A673 (cell line): ENCODE data around the gene ACOT7. TPM values are rescaled to one million over a fixed set of nuclear protein-coding genes. Genes with fewer than 3 reads are reported as not detected.

ENCODE experiments used
- BruUV-seq: library from RNA; stranded (reverse); fragments of 400-500 nt; replicated peaks from 2 replicates; lab custom pipeline; 2021; lab: Mats Ljungman, UMichigan
- CTCF ChIA-PET: fragments of 300-600 bp; sonication (Branson Sonifier 250); formaldehyde crosslinking; loops from one replicate; lab custom pipeline; 2022; ENCODE audit warnings: antibody characterized with exemption; lab: Charles Lee
- POLR2A ChIA-PET: fragments of 300-600 bp; sonication (Branson Sonifier 250); formaldehyde crosslinking; loops from one replicate; lab custom pipeline; 2022; ENCODE audit warnings: antibody characterized with exemption; ENCODE audit not compliant: low non-redundant PET; lab: Charles Lee
- DNase-seq: peaks from one replicate; pipeline ENCODE4 v3.0.0-alpha.2; 2015; ENCODE audit warnings: low spot score
- H3K27ac ChIP-seq: fragments of 200-600 bp; sonication (generic); 2 replicates; pipeline ENCODE4 v1.5.1; 2016; ENCODE audit warnings: mixed run types, low read depth, mild to moderate bottlenecking, mixed read lengths, antibody characterized with exemption, low read length; ENCODE audit not compliant: poor library complexity, severe bottlenecking
- H3K27me3 ChIP-seq: fragments of 200-600 bp; sonication (generic); replicated peaks from 2 replicates; pipeline ENCODE4 v1.6.1; 2017; ENCODE audit warnings: mixed run types, low read depth, mild to moderate bottlenecking, mixed read lengths, antibody characterized with exemption, low read length; ENCODE audit not compliant: insufficient read depth, poor library complexity
- H3K36me3 ChIP-seq: fragments of 200-600 bp; sonication (generic); 2 replicates; pipeline ENCODE4 v1.6.1; 2016; ENCODE audit warnings: mixed run types, mild to moderate bottlenecking, mixed read lengths, antibody characterized with exemption, low read length; ENCODE audit not compliant: insufficient read depth, poor library complexity, severe bottlenecking
- H3K4me1 ChIP-seq: fragments of 200-600 bp; sonication (generic); 2 replicates; pipeline ENCODE4 v1.6.1; 2017; ENCODE audit warnings: mixed run types, mild to moderate bottlenecking, mixed read lengths, antibody characterized with exemption, low read length; ENCODE audit not compliant: insufficient read depth, poor library complexity, severe bottlenecking
- H3K4me3 ChIP-seq: fragments of 200-600 bp; sonication (generic); 2 replicates; pipeline ENCODE4 v1.5.1; 2016; ENCODE audit warnings: low read depth, mixed run types, mild to moderate bottlenecking, mixed read lengths, low read length; ENCODE audit not compliant: poor library complexity, severe bottlenecking
- H3K9me3 ChIP-seq: fragments of 200-600 bp; sonication (generic); 2 replicates; pipeline ENCODE4 v1.6.1; 2016; ENCODE audit warnings: mixed run types, low read depth, mild to moderate bottlenecking, mixed read lengths, antibody characterized with exemption, low read length; ENCODE audit not compliant: poor library complexity, severe bottlenecking
- EZH2 ChIP-seq: fragments of 200-600 bp; sonication (generic); IDR thresholded peaks from 2 replicates; pipeline ENCODE4 v1.6.1; 2017; ENCODE audit warnings: borderline replicate concordance, low read depth, mild to moderate bottlenecking, mixed read lengths, antibody characterized with exemption, low read length; ENCODE audit not compliant: poor library complexity, severe bottlenecking
- intact Hi-C: fragments of 100-400 bp; cut with micrococcal nuclease; formaldehyde crosslinking; loops from one replicate; pipeline ENCODE4 v1.10.0; 2022; ENCODE audit not compliant: unreplicated experiment
- total RNA-seq: library from RNA; stranded (reverse); gene quantifications from 2 replicates; pipeline ENCODE4 v1.2.3, GENCODE V29; 2021
- TF ChIP-seq, protein P1 (sequence below): fragments of 300-800, 200-600 bp; sonication (generic); conservative IDR thresholded peaks from 2 replicates; pipeline ENCODE4 v1.5.1; 2017; ENCODE audit warnings: low read depth, mild to moderate bottlenecking, antibody characterized with exemption, low read length, moderate library complexity, mixed read lengths

Gene ACOT7
- total RNA-seq, 1 experiment from 2014 or later, result 132 TPM

DNA sequence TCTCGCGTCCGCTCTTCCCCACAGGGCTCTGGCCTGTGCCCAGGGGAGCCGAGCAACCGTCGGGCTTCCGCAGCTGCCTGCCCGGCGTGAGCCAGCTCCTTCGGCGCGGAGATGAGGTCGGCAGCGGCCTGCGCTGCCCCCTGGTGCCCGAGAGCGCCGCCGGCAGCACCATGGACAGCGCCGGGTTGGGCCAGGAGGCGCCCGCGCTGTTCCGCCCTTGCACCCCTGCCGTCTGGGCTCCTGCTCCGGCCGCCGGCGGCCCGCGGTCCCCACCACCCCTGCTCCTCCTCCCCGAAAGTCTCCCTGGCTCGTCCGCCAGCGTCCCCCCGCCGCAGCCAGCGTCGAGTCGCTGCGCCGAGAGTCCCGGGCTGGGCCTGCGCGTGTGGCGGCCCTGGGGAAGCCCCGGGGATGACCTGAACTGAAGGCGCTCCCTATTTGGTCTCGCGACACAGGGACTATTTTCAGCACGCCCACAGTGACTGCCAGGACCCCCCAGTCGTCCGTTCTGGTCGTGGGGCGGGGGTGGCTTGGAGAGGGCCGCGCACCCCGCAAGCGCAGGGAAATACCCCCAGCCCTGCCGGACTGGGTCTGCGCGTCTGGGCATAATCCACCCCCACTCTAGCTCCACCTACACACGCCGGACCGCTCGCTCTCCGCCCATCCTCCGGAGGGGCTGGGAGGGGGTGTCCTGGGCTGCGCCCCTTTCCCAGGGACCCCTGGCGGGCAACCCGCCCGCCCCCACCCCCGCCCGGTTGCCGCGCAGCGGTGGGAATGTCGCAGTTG lies 148.3 kb downstream of the ACOT7 start:
- peaks cover 26% of the 10 kb centered on the region for H3K4me1 ChIP-seq
- H3K36me3 ChIP-seq, result no peaks in the 10 kb centered on the region
- no peak overlapping the region for H3K27ac ChIP-seq
- TF ChIP-seq EZH2, result no peak
- TF ChIP-seq, protein P1, sequence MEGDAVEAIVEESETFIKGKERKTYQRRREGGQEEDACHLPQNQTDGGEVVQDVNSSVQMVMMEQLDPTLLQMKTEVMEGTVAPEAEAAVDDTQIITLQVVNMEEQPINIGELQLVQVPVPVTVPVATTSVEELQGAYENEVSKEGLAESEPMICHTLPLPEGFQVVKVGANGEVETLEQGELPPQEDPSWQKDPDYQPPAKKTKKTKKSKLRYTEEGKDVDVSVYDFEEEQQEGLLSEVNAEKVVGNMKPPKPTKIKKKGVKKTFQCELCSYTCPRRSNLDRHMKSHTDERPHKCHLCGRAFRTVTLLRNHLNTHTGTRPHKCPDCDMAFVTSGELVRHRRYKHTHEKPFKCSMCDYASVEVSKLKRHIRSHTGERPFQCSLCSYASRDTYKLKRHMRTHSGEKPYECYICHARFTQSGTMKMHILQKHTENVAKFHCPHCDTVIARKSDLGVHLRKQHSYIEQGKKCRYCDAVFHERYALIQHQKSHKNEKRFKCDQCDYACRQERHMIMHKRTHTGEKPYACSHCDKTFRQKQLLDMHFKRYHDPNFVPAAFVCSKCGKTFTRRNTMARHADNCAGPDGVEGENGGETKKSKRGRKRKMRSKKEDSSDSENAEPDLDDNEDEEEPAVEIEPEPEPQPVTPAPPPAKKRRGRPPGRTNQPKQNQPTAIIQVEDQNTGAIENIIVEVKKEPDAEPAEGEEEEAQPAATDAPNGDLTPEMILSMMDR, result peak; percentile 79
- peak overlapping the region; percentile 46 for H3K4me3 ChIP-seq
- ChIA-PET CTCF (interaction anchor here (0.5 to 2.8 kb wide), 15 partner anchors 9 to 277 kb away, joined by 3 to 23 read pairs (median 4); no protein-coding TSS in a partner anchor), POLR2A (no interaction called here)
- peaks cover 56% of the 10 kb centered on the region for H3K27me3 ChIP-seq
- H3K9me3 ChIP-seq, result no peaks in the 10 kb centered on the region
- BruUV-seq, result no TSS peak
- intact Hi-C loops, result loop anchor here (2.0 kb wide), 1 partner anchor 136 kb away; no protein-coding TSS in a partner anchor
- DNase-seq, result peak; percentile 88

DNA sequence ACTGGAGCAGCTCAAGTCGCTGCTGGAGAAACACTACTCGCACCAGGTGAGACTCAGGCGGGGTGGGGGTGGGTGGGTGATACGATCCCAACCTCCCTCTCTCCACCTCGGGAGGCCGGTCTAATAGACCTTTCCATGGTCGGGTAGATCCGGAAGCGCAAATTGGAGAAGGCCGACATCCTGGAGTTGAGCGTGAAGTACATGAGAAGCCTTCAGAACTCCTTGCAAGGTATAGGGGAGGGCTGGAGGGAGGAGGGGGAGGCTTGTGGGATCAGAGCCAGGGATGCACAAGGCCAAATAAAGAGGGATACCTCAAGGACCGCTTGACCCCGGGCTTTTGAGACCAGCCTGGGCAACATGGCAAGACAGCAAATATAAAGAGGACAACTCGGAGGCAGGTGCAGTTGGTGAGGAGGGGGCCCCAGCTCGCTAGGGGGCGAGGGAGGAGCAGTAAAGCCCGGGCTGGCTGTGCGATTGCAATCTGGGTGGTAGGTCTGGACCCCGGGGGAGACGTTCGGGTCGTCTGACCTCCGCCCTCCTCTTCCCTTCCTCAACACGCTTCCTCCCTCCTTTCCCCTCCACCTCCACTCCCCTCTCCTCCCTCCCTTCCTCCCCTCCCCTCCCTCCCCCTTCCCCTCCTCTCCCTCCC lies 149.0 kb downstream of the ACOT7 start:
- no peak for DNase-seq
- BruUV-seq, result no TSS peak
- Histone ChIP-seq H3K4me1 (peaks cover 26% of the 10 kb centered on the region), H3K27me3 (peaks cover 50% of the 10 kb centered on the region), H3K27ac (no peak overlapping the region), H3K9me3 (no peaks in the 10 kb centered on the region), H3K4me3 (no peak overlapping the region), H3K36me3 (no peaks in the 10 kb centered on the region)
- intact Hi-C loops, result loop anchor here (2.0 kb wide), 1 partner anchor 136 kb away; no protein-coding TSS in a partner anchor
- TF ChIP-seq, protein P1, result no peak
- no peak for TF ChIP-seq EZH2
- ChIA-PET CTCF (interaction anchor here (0.5 to 2.5 kb wide), 8 partner anchors 8 to 194 kb away, joined by 3 to 23 read pairs (median 4); no protein-coding TSS in a partner anchor), POLR2A (no interaction called here)

DNA sequence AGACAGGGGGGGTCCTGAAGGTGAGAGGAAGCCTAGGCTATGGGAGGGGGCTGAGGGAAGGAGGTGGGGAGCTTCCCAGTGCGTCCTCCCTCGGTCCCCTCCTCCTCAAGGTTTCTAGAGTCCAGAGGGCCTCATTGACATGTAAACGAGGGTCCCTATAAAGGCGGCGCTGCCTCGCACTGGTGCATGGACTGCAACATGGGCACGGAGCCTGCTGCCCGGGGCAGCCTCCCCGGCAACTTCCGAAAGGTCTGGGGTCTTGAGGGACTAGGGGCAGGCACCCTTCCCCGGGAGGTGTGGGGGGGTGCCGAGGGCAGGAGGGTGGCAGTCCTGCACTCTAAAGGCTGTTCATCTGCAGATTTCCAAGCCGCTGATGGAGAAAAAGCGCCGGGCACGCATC lies 149.6 kb downstream of the ACOT7 start, which contains the start of gene HES3:
HES3 (plus strand) TSS at position 187 of the 400 bp plus-strand sequence; CDS start at position 374, 187 bp downstream.
- no peak for DNase-seq
- no peak for TF ChIP-seq EZH2
- TF ChIP-seq, protein P1, result no peak
- Histone ChIP-seq H3K36me3 (no peaks in the 10 kb centered on the region), H3K4me1 (peaks cover 26% of the 10 kb centered on the region), H3K4me3 (no peak within 1 kb of the TSS), H3K27ac (no peak within 1 kb of the TSS), H3K27me3 (peaks cover 48% of the 10 kb centered on the region), H3K9me3 (no peaks in the 10 kb centered on the region)
- no TSS peak for BruUV-seq
- ChIA-PET CTCF (interaction anchor here (2.5 kb wide), 1 partner anchor 191 kb away, joined by 23 read pairs; no protein-coding TSS in a partner anchor), POLR2A (no interaction called here)
- intact Hi-C loops, result loop anchor here (2.0 kb wide), 1 partner anchor 135 kb away; no protein-coding TSS in a partner anchor
